WERI-Rb-1 (cell line): ENCODE data around the gene FUNDC1.

Experiments used
- DNase-seq: peaks from one replicate; pipeline ENCODE4 v3.0.0-alpha.2; 2020
- H3K27ac ChIP-seq: fragments of 250-450 bp; sonication (Bioruptor Pico); 2 replicates; pipeline ENCODE4 v1.5.1; 2020; ENCODE audit warnings: mild to moderate bottlenecking, moderate library complexity
- H3K27me3 ChIP-seq: fragments of 250-450 bp; sonication (Bioruptor Pico); 2 replicates; pipeline ENCODE4 v1.5.1; 2021; ENCODE audit warnings: mild to moderate bottlenecking, low read depth, moderate library complexity; ENCODE audit not compliant: insufficient read depth, severe bottlenecking
- H3K36me3 ChIP-seq: fragments of 250-450 bp; sonication (Bioruptor Pico); 2 replicates; pipeline ENCODE4 v1.5.1; 2020; ENCODE audit warnings: mild to moderate bottlenecking, moderate library complexity
- H3K4me3 ChIP-seq: 2 replicates; pipeline ENCODE4 v1.5.1; 2011; ENCODE audit warnings: low read depth, mild to moderate bottlenecking, control low read depth, low read length
- H3K9me3 ChIP-seq: fragments of 250-450 bp; sonication (Bioruptor Pico); 2 replicates; pipeline ENCODE4 v1.5.1; 2021; ENCODE audit warnings: mild to moderate bottlenecking, moderate library complexity; ENCODE audit not compliant: severe bottlenecking
- CTCF ChIP-seq: IDR thresholded peaks from 2 replicates; pipeline ENCODE4 v1.5.1; 2011; ENCODE audit warnings: low read depth, mild to moderate bottlenecking, control low read depth, inconsistent platforms, low read length

FUNDC1 gene

GRCh38 chrX:44542567-44543325 lies at the start of gene FUNDC1:
TSS of gene FUNDC1 (minus strand) at chrX:44542859. CDS start at chrX:44542832, 27 bp downstream.
- Histone ChIP-seq H3K4me3 (peak within 1 kb of the TSS; percentile 94), H3K9me3 (no peaks in the 10 kb centered on the region), H3K27me3 (peaks cover 5% of the 10 kb centered on the region), H3K36me3 (no peaks in the 10 kb centered on the region), H3K27ac (peak within 1 kb of the TSS; percentile 85)
- DNase-seq = peak; percentile 97
- peak; percentile 20; the same call in 1 of the 2 replicates for TF ChIP-seq CTCF

- H3K27ac ChIP-seq = no peak overlapping the region
- TF ChIP-seq CTCF = no peak
- no peak for DNase-seq
- H3K4me3 ChIP-seq = no peak overlapping the region
- no peaks in the 10 kb centered on the region for H3K36me3 ChIP-seq
- H3K27me3 ChIP-seq = peaks cover 3% of the 10 kb centered on the region
- H3K9me3 ChIP-seq = no peaks in the 10 kb centered on the region
These were observed 43.2 kb upstream of the FUNDC1 start for GRCh38 chrX:44585866-44586265.

GRCh38 chrX:44580466-44580865 lies 37.8 kb upstream of the FUNDC1 start:
- TF ChIP-seq CTCF = no peak
- H3K4me3 ChIP-seq = no peak overlapping the region
- H3K9me3 ChIP-seq = no peaks in the 10 kb centered on the region
- H3K27ac ChIP-seq = no peak overlapping the region
- no peak for DNase-seq
- H3K36me3 ChIP-seq = no peaks in the 10 kb centered on the region
- peaks cover 9% of the 10 kb centered on the region for H3K27me3 ChIP-seq

- Histone ChIP-seq H3K9me3 (peaks cover 2% of the 10 kb centered on the region), H3K27me3 (peaks cover 11% of the 10 kb centered on the region), H3K27ac (no peak overlapping the region), H3K36me3 (no peaks in the 10 kb centered on the region), H3K4me3 (no peak overlapping the region)
- TF ChIP-seq CTCF = no peak
- DNase-seq = no peak
These were observed 29.8 kb upstream of the FUNDC1 start for GRCh38 chrX:44572340-44572938.

- no peak overlapping the region for H3K27ac ChIP-seq
- no peaks in the 10 kb centered on the region for H3K36me3 ChIP-seq
- TF ChIP-seq CTCF = no peak
- no peak for DNase-seq
- H3K27me3 ChIP-seq = peaks cover 13% of the 10 kb centered on the region
- H3K9me3 ChIP-seq = peaks cover 2% of the 10 kb centered on the region
- no peak overlapping the region for H3K4me3 ChIP-seq
These were observed 27.9 kb upstream of the FUNDC1 start for GRCh38 chrX:44570522-44570921.
